Thymus (tissue), 11 donors: ENCODE measurements around the gene C17orf114.

Experiments
- DNase-seq, 9 donors: peaks; one replicate each; pipeline ENCODE4 v3.0.0-alpha.2; 2013; ENCODE audit warnings: low spot score in 9 of 9, low read depth in 6 of 9, missing footprints in 1 of 9
- H3K27ac ChIP-seq, 2 donors: one replicate each; pipeline ENCODE4 v1.5.1; 2013; ENCODE audit warnings: control low read depth in 1 of 2, low read depth in 1 of 2, low read length in 1 of 2, mild to moderate bottlenecking in 1 of 2, moderate library complexity in 1 of 2
- H3K27me3 ChIP-seq, 2 donors: one replicate each; pipeline ENCODE4 v1.5.1; 2013; ENCODE audit warnings: low read length in 1 of 2; ENCODE audit not compliant: control insufficient read depth in 2 of 2, insufficient read depth in 1 of 2
- H3K36me3 ChIP-seq, 2 donors: one replicate each; pipeline ENCODE4 v1.5.1; 2013; ENCODE audit warnings: low read length in 1 of 2, mild to moderate bottlenecking in 1 of 2, moderate library complexity in 1 of 2; ENCODE audit not compliant: control insufficient read depth in 2 of 2, insufficient read depth in 2 of 2
- H3K4me1 ChIP-seq, 2 donors: one replicate each; pipeline ENCODE4 v1.5.1; 2013; ENCODE audit warnings: low read length in 2 of 2; ENCODE audit not compliant: control insufficient read depth in 2 of 2, insufficient read depth in 2 of 2
- H3K4me3 ChIP-seq, 2 donors: one replicate each; pipeline ENCODE4 v1.5.1; 2013; ENCODE audit warnings: low read length in 2 of 2, control low read depth in 1 of 2, mild to moderate bottlenecking in 1 of 2
- H3K9me3 ChIP-seq, 2 donors: one replicate each; pipeline ENCODE4 v1.5.1; 2013; ENCODE audit warnings: low read length in 1 of 2, mild to moderate bottlenecking in 1 of 2; ENCODE audit not compliant: control insufficient read depth in 2 of 2, insufficient read depth in 1 of 2
- WGBS: extraction: QIAGEN DNeasy Blood & Tissue Kit; methylation state at CpG from one replicate; pipeline ENCODE4 v1.1.7; 2013; 5-methylcytosine and 5-hydroxymethylcytosine counted together
- donor health status: healthy.

Gene C17orf114

GRCh38 chr17:4839965-4840892 is 38.1 kb upstream of the C17orf114 start:
- H3K4me1 ChIP-seq: peaks cover 12 to 15% of the 10 kb centered on the region in 2 donors
- WGBS: 58% methylated on average over 8 of the region's 8 CpGs
- no peak overlapping the region for H3K27ac ChIP-seq

GRCh38 chr17:4839221-4839620 is 37.1 kb upstream of the C17orf114 start:
- peaks cover 14 to 25% of the 10 kb centered on the region in 2 donors for H3K4me1 ChIP-seq
- no peaks in the 10 kb centered on the region for H3K9me3 ChIP-seq
- H3K27me3 ChIP-seq: no peaks in the 10 kb centered on the region
- no peak overlapping the region for H3K4me3 ChIP-seq
- DNase-seq: no peak
- peaks cover 7% of the 10 kb centered on the region in 2 donors for H3K36me3 ChIP-seq
- 97% methylated on average over 8 of the region's 8 CpGs for WGBS
- no peak overlapping the region for H3K27ac ChIP-seq

More at GRCh38 chr17:4839965-4840892, 38.1 kb upstream of the C17orf114 start:
- H3K9me3 ChIP-seq: no peaks in the 10 kb centered on the region
- peaks cover 7% of the 10 kb centered on the region in 2 donors for H3K36me3 ChIP-seq
- H3K4me3 ChIP-seq: no peak overlapping the region
- DNase-seq: no peak
- no peaks in the 10 kb centered on the region for H3K27me3 ChIP-seq

- no peak for DNase-seq
- 95% methylated on average over 3 of the region's 3 CpGs for WGBS
- H3K36me3 ChIP-seq: peaks cover 7% of the 10 kb centered on the region in 2 donors
- H3K27ac ChIP-seq: no peak overlapping the region
- H3K27me3 ChIP-seq: no peaks in the 10 kb centered on the region
- peaks cover 18 to 30% of the 10 kb centered on the region in 2 donors for H3K4me1 ChIP-seq
- no peak overlapping the region for H3K4me3 ChIP-seq
- H3K9me3 ChIP-seq: no peaks in the 10 kb centered on the region
Measured at GRCh38 chr17:4838309-4838785, 36.2 kb upstream of the C17orf114 start.

- Histone ChIP-seq H3K4me1 (peaks cover 18 to 30% of the 10 kb centered on the region in 2 donors), H3K4me3 (no peak overlapping the region), H3K27me3 (no peaks in the 10 kb centered on the region), H3K27ac (no peak overlapping the region), H3K9me3 (no peaks in the 10 kb centered on the region), H3K36me3 (peaks cover 7% of the 10 kb centered on the region in 2 donors)
- 95% methylated on average over 13 of the region's 13 CpGs for WGBS
- no peak for DNase-seq
Measured at GRCh38 chr17:4837471-4838308, 35.6 kb upstream of the C17orf114 start.

- Histone ChIP-seq H3K36me3 (peaks cover 7% of the 10 kb centered on the region in 2 donors), H3K4me3 (no peak overlapping the region), H3K9me3 (no peaks in the 10 kb centered on the region), H3K27me3 (no peaks in the 10 kb centered on the region), H3K27ac (no peak overlapping the region), H3K4me1 (peaks cover 18 to 30% of the 10 kb centered on the region in 2 donors)
- no peak for DNase-seq
- WGBS: 97% methylated on average over 4 of the region's 4 CpGs
Measured at GRCh38 chr17:4836221-4836620, 34.1 kb upstream of the C17orf114 start.

GRCh38 chr17:4834681-4835020 is 32.5 kb upstream of the C17orf114 start:
- Histone ChIP-seq H3K27me3 (no peaks in the 10 kb centered on the region), H3K4me3 (peak overlapping the region in 1 of 2 donors; percentile 61), H3K4me1 (peaks cover 10 to 22% of the 10 kb centered on the region in 2 donors), H3K27ac (no peak overlapping the region), H3K36me3 (peaks cover 7% of the 10 kb centered on the region in 2 donors), H3K9me3 (no peaks in the 10 kb centered on the region)
- no peak for DNase-seq
- 97% methylated on average over 4 of the region's 4 CpGs for WGBS

GRCh38 chr17:4833941-4834680 is 32.0 kb upstream of the C17orf114 start:
- Histone ChIP-seq H3K9me3 (no peaks in the 10 kb centered on the region), H3K4me3 (peak overlapping the region; percentile 61 to 92), H3K4me1 (peaks cover 10 to 22% of the 10 kb centered on the region in 2 donors), H3K27me3 (no peaks in the 10 kb centered on the region), H3K36me3 (peaks cover 7% of the 10 kb centered on the region in 2 donors), H3K27ac (peak overlapping the region; percentile 60 to 86)
- 23% methylated on average over 15 of the region's 15 CpGs for WGBS
- DNase-seq: peak in 2 of 9 donors; percentile 22 to 39

GRCh38 chr17:4833178-4833940 is 31.2 kb upstream of the C17orf114 start, which contains the start of gene MINK1:
Gene MINK1 (plus strand): TSS chr17:4833340. CDS start chr17:4833584, 244 bp downstream.
- DNase-seq: peak; percentile 67 to 96 (median 88)
- Histone ChIP-seq H3K9me3 (no peaks in the 10 kb centered on the region), H3K36me3 (peaks cover 5 to 7% of the 10 kb centered on the region in 2 donors), H3K4me1 (peaks cover 10 to 22% of the 10 kb centered on the region in 2 donors), H3K4me3 (peak within 1 kb of the TSS; percentile 61 to 92), H3K27me3 (peaks cover 0 to 2% of the 10 kb centered on the region in 2 donors), H3K27ac (peak within 1 kb of the TSS; percentile 60 to 86)
- WGBS: under 1% methylated on average over 91 of the region's 91 CpGs
